ENCODE data around the gene RBFOX1.

RBFOX1 gene

DNA sequence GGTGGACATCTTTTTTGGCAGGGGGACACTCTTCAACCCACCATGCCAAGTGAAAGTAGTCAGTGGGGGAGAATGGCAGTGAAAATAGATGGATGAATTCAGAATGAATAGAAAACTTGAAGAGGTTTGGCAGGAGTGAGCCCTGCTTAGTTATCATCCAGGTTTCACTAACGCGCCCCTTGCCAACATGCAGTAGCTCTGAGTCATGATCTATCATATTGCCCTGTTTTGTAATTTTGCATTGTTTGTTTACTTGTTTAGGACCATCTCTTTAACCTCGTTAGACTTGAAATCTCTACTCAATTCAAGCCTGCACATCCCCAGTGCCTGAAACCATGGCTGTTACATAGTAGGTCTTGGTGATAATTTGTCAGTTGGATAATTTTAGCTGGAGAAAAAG, 116.7 kb downstream of the RBFOX1 start:
- H3K4me3 ChIP-seq (ENCODE audit: low read depth, low read length) = no peak overlapping the region
- TF ChIP-seq, protein P1, sequence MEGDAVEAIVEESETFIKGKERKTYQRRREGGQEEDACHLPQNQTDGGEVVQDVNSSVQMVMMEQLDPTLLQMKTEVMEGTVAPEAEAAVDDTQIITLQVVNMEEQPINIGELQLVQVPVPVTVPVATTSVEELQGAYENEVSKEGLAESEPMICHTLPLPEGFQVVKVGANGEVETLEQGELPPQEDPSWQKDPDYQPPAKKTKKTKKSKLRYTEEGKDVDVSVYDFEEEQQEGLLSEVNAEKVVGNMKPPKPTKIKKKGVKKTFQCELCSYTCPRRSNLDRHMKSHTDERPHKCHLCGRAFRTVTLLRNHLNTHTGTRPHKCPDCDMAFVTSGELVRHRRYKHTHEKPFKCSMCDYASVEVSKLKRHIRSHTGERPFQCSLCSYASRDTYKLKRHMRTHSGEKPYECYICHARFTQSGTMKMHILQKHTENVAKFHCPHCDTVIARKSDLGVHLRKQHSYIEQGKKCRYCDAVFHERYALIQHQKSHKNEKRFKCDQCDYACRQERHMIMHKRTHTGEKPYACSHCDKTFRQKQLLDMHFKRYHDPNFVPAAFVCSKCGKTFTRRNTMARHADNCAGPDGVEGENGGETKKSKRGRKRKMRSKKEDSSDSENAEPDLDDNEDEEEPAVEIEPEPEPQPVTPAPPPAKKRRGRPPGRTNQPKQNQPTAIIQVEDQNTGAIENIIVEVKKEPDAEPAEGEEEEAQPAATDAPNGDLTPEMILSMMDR (IDR thresholded peaks at IDR 0.05; ENCODE audit: borderline replicate concordance, insufficient read depth, low read depth, low read length) = no peak

DNA sequence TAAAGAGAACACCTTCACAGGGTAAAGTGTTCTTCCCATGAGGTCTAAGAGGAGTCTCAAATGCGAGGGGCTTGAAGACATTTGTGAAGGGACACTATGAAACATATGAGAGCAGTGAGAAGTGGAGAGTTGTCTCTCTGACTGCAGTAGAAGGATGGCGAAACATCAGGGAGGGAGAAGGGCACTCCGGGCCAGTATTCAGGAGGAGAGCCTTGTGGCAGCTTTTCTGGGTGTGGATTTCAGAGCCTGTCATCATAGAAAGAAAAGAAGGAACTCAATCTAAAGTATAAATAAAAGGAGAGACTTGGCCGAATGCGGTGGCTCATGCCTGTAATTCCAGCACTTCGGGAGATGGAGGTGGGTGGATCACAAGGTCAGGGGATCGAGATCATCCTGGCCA, 117.2 kb downstream of the RBFOX1 start:
- no peak overlapping the region for H3K4me3 ChIP-seq (ENCODE audit: low read depth, low read length)
- TF ChIP-seq, protein P1 (IDR thresholded peaks at IDR 0.05; ENCODE audit: borderline replicate concordance, insufficient read depth, low read depth, low read length) = no peak

- TF ChIP-seq, protein P1 (IDR thresholded peaks at IDR 0.05; ENCODE audit: borderline replicate concordance, insufficient read depth, low read depth, low read length) = no peak
- no peak overlapping the region for H3K4me3 ChIP-seq (ENCODE audit: low read depth, low read length)
These were observed 117.8 kb downstream of the RBFOX1 start for GRCh38 chr16:7450440-7450839.

DNA sequence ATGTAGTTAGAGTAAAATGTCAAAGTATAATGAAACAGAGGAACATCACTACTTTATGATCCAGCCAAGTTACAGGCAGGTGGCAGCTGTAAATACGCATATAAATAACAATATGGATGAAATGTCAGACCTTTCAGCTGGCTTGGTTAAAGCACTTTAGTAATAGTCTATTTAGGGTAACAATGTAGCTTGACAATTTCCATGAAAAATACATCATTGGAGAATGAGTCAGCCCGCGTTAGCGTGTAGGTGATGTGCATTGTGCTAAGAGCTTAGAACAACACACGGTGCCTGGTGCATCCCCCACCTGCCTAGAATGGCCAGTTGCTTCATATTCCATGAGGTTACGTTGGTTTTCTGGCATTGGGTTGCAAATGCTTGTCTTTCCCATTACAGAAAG, 119.4 kb downstream of the RBFOX1 start:
- no peak overlapping the region for H3K4me3 ChIP-seq (ENCODE audit: low read depth, low read length)
- TF ChIP-seq, protein P1 (IDR thresholded peaks at IDR 0.05; ENCODE audit: borderline replicate concordance, insufficient read depth, low read depth, low read length) = no peak

- TF ChIP-seq, protein P1 (IDR thresholded peaks at IDR 0.05; ENCODE audit: borderline replicate concordance, insufficient read depth, low read depth, low read length) = no peak
- H3K4me3 ChIP-seq (ENCODE audit: low read depth, low read length) = no peak overlapping the region
These were observed 123.6 kb downstream of the RBFOX1 start for GRCh38 chr16:7456211-7456610.

GRCh38 chr16:7458144-7458543, 125.5 kb downstream of the RBFOX1 start:
- TF ChIP-seq, protein P1 (IDR thresholded peaks at IDR 0.05; ENCODE audit: borderline replicate concordance, insufficient read depth, low read depth, low read length) = no peak
- H3K4me3 ChIP-seq (ENCODE audit: low read depth, low read length) = no peak overlapping the region

DNA sequence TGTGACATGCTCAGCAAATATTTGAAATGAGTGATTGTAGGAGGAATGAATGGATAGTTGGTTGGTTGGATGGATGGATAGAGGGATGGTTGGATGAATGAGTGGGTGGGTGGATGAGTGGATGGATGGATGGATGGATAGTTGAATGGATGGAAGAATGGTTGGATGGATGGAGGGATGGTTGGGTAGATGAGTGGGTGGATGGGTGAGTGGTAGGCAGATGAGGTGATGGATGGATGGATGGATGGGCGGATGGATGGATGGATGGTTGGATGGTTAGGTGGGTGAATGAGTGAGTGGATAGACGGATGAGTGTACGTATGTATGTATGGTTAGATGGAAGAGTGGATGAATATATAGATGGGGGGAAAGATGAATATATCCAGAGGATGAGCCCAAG, 137.7 kb downstream of the RBFOX1 start:
- TF ChIP-seq, protein P1 (IDR thresholded peaks at IDR 0.05; ENCODE audit: borderline replicate concordance, insufficient read depth, low read depth, low read length) = no peak
- no peak overlapping the region for H3K4me3 ChIP-seq (ENCODE audit: low read depth, low read length)
